CD4-positive, alpha-beta T cell treated with Interleukin-6 for 4 hours (primary cell): ENCODE data around the gene KRTAP4-3.
"Not testable (repeated sequence)": the region's sequence is repeated elsewhere in the genome, so short reads cannot be mapped to it uniquely, and the experiment has no call there.

Source experiments
- DNase-seq: peaks from one replicate; pipeline ENCODE4 v3.0.0-alpha.2; 2020; ENCODE audit warnings: mixed read lengths

Gene KRTAP4-3

GRCh38 chr17:41150026-41150425 is 18.0 kb downstream of the KRTAP4-3 start:
- DNase-seq = no peak

DNA sequence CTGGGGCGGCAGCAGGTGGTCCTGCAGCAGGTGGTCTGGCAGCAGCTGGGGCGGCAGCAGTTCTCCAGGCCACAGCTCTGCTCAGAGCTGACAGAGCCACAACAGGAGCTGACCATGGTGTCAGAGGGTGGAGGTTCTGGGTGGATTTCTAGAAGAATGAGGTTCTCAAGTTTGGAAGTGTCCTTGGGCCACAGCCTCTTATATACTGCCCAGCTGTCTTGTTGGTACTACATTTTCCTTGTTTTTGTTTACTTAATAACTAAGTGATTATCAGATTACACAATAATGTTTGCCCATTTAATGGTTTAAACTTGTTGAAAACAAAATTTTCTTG is 18.4 kb downstream of the KRTAP4-3 start, which contains the start of gene KRTAP4-5:
TSS of gene KRTAP4-5 (minus strand) at position 174 of the 334 bp plus-strand sequence. CDS start at position 116, 58 bp downstream.
- DNase-seq = no peak

GRCh38 chr17:41148971-41149651 is 18.9 kb downstream of the KRTAP4-3 start:
- DNase-seq = not testable (repeated sequence)

DNA sequence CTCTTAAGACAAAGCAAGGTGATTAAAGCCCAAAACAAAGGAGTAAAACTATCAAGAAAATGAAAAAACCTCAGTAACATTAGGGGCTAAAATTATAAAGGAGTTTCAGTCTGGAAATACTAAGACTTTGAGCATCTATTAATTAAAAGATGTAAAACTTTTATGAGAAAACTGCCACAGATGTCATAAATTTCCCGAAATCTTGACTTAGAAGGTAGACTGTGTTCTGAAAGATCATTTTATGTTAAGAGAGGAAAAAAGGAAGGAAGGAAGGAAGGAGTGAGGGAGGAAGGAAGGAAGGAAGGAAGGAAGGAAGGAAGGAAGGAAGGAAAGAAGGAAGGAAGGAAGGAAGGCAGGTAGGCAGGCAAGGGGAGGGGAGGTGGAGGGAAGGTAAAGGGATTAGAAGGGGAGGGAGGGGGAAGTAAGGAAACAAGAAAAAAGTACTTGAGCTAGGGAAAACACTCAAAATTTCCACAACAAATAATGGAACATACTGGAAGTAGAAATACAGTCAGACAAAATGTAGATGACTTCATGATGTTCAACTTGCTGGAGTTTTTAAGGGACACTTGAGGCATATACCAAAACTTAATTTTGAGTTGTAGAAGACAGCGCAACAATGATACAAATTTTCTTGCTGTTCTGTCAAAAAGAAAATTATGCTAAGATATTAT is 20.4 kb downstream of the KRTAP4-3 start:
- DNase-seq = no peak

- no peak for DNase-seq
These were observed 22.8 kb downstream of the KRTAP4-3 start for GRCh38 chr17:41145261-41145660.

DNA sequence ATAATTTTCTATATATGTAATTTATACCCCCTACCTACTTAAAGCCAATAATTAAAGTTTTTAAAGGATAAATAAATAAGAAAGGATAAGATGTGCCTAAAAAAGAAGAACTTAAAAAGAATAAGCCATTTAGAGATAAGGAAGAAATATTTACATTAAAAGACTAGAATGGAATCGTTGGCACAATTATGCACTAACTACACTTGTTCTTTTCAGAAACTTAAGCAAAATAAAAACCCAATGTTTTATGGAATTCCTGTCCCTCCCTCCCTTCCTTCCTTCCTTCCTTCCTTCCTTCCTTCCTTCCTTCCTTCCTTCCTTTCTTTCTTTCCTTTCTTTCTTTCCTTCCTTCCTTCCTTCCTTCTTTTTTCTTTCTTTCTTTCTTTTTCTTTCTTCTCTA is 23.2 kb downstream of the KRTAP4-3 start:
- no peak for DNase-seq

- DNase-seq = no peak
These were observed 26.7 kb downstream of the KRTAP4-3 start for GRCh38 chr17:41141361-41141760.

GRCh38 chr17:41140360-41141131 is 27.5 kb downstream of the KRTAP4-3 start, which contains the start of gene KRTAP4-6:
Gene KRTAP4-6, minus strand, starts transcription at chr17:41140544. Its CDS starts 57 bp downstream, at chr17:41140487.
- no peak for DNase-seq

GRCh38 chr17:41139865-41140264 is 28.2 kb downstream of the KRTAP4-3 start:
- DNase-seq = not testable (repeated sequence)

DNA sequence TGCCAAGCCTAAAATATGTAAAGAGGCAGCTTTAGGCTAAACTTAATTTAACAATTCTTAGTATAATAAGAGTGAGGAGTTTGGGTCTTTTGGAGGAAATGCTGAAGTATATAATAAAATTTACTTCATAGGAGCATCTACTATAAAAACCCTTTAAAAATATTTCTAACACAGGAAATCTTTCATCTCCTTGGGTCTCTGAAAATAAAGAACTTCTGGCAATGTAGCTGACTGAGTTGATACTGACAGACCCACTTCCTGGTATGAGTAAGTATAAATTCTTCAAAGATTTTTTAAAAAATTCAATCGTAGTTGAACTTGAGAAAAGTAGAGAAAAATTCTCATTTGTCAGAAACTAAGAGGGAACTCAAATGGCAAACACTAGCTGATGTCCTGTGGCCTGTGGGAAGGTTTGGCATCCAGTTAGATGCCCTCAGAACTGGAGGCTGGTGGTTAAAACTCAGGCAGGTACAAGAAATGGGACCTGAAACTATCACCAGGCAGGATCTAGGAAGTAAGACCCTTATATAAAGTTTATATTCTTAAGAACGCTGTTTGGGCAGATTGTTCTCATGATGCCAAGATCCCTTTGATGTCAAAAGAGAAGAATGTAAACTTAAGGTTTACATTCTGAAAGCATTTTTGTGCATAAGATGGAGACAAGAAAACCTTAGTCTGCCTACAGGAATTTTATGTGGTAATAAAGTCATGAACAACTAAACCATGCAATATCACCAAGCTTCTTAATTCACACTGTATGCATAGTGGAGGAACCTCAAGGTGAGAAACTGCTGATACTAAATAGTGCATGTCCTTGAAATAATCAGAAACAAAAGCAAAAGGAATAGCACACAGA is 33.9 kb downstream of the KRTAP4-3 start:
- DNase-seq = no peak

DNA sequence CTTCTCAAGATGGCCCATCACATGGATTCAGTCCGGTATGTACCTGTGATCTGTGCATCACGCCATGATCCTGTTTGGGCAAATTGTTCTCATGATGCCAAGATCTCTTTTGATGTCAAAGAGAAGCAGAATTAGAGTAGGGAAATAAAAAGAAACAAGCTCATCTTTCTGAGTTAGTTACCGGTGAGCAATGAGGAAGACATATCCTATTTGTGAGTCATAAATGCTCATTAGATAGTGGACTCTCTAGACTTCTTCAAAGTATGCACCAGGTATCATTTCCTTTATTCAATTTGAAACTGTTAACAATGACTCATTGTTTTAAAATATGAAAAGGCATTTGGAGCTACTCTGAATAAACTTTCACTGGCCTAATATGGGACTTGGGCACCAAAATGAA is 36.0 kb downstream of the KRTAP4-3 start:
- DNase-seq = no peak

- DNase-seq = no peak
These were observed 40.6 kb downstream of the KRTAP4-3 start for GRCh38 chr17:41127371-41127770.

GRCh38 chr17:41126412-41126811 is 41.6 kb downstream of the KRTAP4-3 start:
- DNase-seq = no peak

DNA sequence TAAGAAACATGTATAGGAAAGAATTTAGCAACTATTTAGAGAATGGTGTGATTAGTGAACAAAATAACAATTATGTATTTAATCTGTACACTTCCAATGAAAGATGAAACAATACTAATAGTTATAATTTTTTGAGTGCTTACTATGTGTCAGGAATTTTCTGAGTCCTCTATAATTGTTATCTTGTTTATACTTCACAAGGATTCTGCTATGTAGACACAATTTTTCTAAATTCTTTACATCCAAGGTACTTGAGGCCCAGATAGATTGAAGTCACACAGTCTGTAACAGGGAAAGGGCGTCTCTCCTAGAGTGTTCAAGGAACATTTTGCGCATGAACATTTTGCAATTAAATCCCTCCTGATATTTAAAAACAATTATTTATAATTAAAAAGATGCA is 43.0 kb downstream of the KRTAP4-3 start:
- no peak for DNase-seq

- not testable (repeated sequence) for DNase-seq
These were observed 44.0 kb downstream of the KRTAP4-3 start, which contains the start of gene KRTAP4-12 for GRCh38 chr17:41123991-41124371. Gene KRTAP4-12, minus strand, starts transcription at chr17:41124182. Its CDS starts 60 bp downstream, at chr17:41124122.

- peak; percentile 7 for DNase-seq
These were observed 44.6 kb downstream of the KRTAP4-3 start for GRCh38 chr17:41123292-41123990.

DNA sequence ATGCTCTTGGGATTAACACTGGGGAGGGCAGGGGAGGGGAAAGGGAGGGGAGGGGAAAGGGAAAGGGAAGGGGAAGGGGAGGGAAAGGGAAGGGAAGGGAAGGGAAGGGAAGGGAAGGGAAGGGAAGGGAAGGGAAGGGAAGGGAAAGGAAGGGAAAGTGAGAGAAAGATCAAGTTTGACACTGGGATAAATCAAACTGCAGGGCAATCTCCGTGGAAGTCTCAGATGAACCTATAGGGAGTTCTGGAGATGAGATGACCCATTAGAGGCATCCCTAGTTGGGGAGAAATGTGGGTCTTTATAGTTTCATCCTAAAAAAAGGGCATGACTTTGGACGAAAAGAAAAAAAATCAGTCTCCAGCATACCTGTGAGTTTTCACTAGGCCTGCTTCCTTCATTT is 46.3 kb downstream of the KRTAP4-3 start:
- DNase-seq = no peak

GRCh38 chr17:41119696-41120690 is 48.0 kb downstream of the KRTAP4-3 start:
- DNase-seq = peak; percentile 12

GRCh38 chr17:41118721-41119120 is 49.3 kb downstream of the KRTAP4-3 start:
- no peak for DNase-seq

DNA sequence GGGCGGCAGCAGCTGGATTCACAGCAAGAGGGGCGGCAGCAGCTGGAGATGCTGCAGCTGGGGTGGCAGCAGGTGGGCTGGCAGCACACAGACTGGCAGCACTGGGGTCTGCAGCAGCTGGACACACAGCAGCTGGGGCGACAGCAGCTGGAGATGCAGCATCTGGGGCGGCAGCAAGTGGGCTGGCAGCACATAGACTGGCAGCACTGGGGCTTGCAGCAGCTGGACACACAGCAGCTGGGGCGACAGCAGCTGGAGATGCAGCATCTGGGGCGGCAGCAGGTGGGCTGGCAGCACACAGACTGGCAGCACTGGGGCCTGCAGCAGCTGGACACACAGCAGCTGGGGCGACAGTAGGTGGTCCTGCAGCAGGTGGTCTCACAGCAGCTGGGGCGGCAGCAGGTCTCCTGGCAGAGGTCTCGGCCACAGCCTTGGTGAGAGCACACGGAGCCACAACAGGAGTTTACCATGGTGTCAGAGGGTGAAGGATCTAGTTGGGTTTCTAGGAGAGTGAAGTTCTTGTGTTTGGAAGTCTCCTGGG is 50.1 kb downstream of the KRTAP4-3 start, which contains the start of gene KRTAP4-11:
TSS of gene KRTAP4-11 (minus strand) at position 528 of the 541 bp plus-strand sequence. CDS start at position 470, 58 bp downstream.
- DNase-seq = not testable (repeated sequence)
